Thyroid gland (tissue), 4 donors: ENCODE measurements around the gene LRRC4C. TPM values are rescaled to one million over a fixed set of nuclear protein-coding genes. Genes with fewer than 3 reads are reported as not detected.

Source experiments
- DNase-seq, 2 donors: peaks; one replicate each; pipeline ENCODE4 v3.0.0-alpha.2; 2019
- H3K27ac ChIP-seq, 3 donors: fragments of 200-600 bp; sonication (generic); 1 replicate in 2 of 3; 2 replicates in 1 of 3; pipeline ENCODE4 v1.5.1; 2016 to 2019; ENCODE audit warnings: mild to moderate bottlenecking in 1 of 3, moderate library complexity in 1 of 3
- H3K27me3 ChIP-seq: fragments of 200-600 bp; sonication (generic); one replicate; pipeline ENCODE4 v1.5.1; 2019
- H3K36me3 ChIP-seq, 2 donors: fragments of 200-600 bp; sonication (generic); one replicate each; pipeline ENCODE4 v1.5.1; 2016 to 2019
- H3K4me1 ChIP-seq, 2 donors: fragments of 200-600 bp; sonication (generic); one replicate each; pipeline ENCODE4 v1.5.1; 2017 to 2019
- H3K4me3 ChIP-seq, 3 donors: fragments of 200-600 bp; sonication (generic); replicated peaks in 1 of 3; 1 replicate in 2 of 3; 2 replicates in 1 of 3; pipeline ENCODE4 v1.5.1; 2016; ENCODE audit warnings: mild to moderate bottlenecking in 1 of 3
- H3K9me3 ChIP-seq: fragments of 200-600 bp; sonication (generic); one replicate; pipeline ENCODE4 v1.5.1; 2017
- CTCF ChIP-seq, 6 experiments: fragments of 200-600 bp in 3 of 6; fragments of 450-650 bp in 3 of 6; sonication (generic) in 3 of 6; IDR thresholded peaks; one replicate each; pipeline ENCODE4 v1.5.1; 2016 to 2019; ENCODE audit warnings: antibody characterized with exemption in 6 of 6, mild to moderate bottlenecking in 2 of 6, inconsistent platforms in 1 of 6, moderate library complexity in 1 of 6
- POLR2A ChIP-seq, 2 donors: fragments of 450-650 bp; IDR thresholded peaks; one replicate each; pipeline ENCODE4 v1.6.1; 2017; ENCODE audit warnings: antibody characterized with exemption in 2 of 2, mild to moderate bottlenecking in 2 of 2, moderate library complexity in 1 of 2
- WGBS, 2 donors: methylation state at CpG; one replicate each; pipeline ENCODE4 v1.1.5; 2017; 5-methylcytosine and 5-hydroxymethylcytosine counted together
- intact Hi-C: fragments of 100-400 bp; cut with DNase I; formaldehyde crosslinking; loops from one replicate; pipeline ENCODE4 v1.15.1; 2023
- total RNA-seq, 4 donors: library from RNA; depleted of rRNA; stranded (reverse); fragments of >200 nt; gene quantifications; one replicate each; pipeline ENCODE4 v1.2.3, GENCODE V29; 2016

The LRRC4C gene
- total RNA-seq, 4 donors from 2014 or later: 4.6 to 13.9 (median 7.8) TPM

- no peak for TF ChIP-seq CTCF (IDR thresholded peaks at IDR 0.05)
- no peak for TF ChIP-seq POLR2A (IDR thresholded peaks at IDR 0.05)
- Histone ChIP-seq H3K9me3 (no peaks in the 10 kb centered on the region), H3K4me1 (no peaks in the 10 kb centered on the region), H3K36me3 (no peaks in the 10 kb centered on the region), H3K27ac (no peak overlapping the region), H3K27me3 (no peaks in the 10 kb centered on the region), H3K4me3 (no peak overlapping the region)
- DNase-seq: no peak
- intact Hi-C loops: no loop called here
Measured at GRCh38 chr11:40513281-40513680, 946.2 kb downstream of the LRRC4C start.

- H3K9me3 ChIP-seq: no peaks in the 10 kb centered on the region
- H3K4me3 ChIP-seq: no peak overlapping the region
- H3K27me3 ChIP-seq: no peaks in the 10 kb centered on the region
- DNase-seq: no peak
- H3K4me1 ChIP-seq: no peaks in the 10 kb centered on the region
- intact Hi-C loops: no loop called here
- H3K27ac ChIP-seq: no peak overlapping the region
- H3K36me3 ChIP-seq: no peaks in the 10 kb centered on the region
- TF ChIP-seq CTCF (IDR thresholded peaks at IDR 0.05): no peak
- no peak for TF ChIP-seq POLR2A (IDR thresholded peaks at IDR 0.05)
Measured at GRCh38 chr11:40508303-40508702, 951.1 kb downstream of the LRRC4C start.

- intact Hi-C loops: no loop called here
- no peaks in the 10 kb centered on the region for H3K9me3 ChIP-seq
- H3K4me1 ChIP-seq: no peaks in the 10 kb centered on the region
- H3K27ac ChIP-seq: no peak overlapping the region
- DNase-seq: no peak
- 83 to 92% methylated on average over 3 of the region's 3 CpGs for WGBS, 2 donors
- H3K36me3 ChIP-seq: no peaks in the 10 kb centered on the region
- TF ChIP-seq CTCF (IDR thresholded peaks at IDR 0.05): no peak
- TF ChIP-seq POLR2A (IDR thresholded peaks at IDR 0.05): no peak
- no peak overlapping the region for H3K4me3 ChIP-seq
- no peaks in the 10 kb centered on the region for H3K27me3 ChIP-seq
Measured at GRCh38 chr11:40506226-40506625, 953.2 kb downstream of the LRRC4C start.

- H3K27ac ChIP-seq: no peak overlapping the region
- H3K4me1 ChIP-seq: no peaks in the 10 kb centered on the region
- 88 to 89% methylated on average over 3 of the region's 3 CpGs for WGBS, 2 donors
- intact Hi-C loops: no loop called here
- H3K27me3 ChIP-seq: no peaks in the 10 kb centered on the region
- H3K4me3 ChIP-seq: no peak overlapping the region
- H3K36me3 ChIP-seq: no peaks in the 10 kb centered on the region
- TF ChIP-seq CTCF (IDR thresholded peaks at IDR 0.05) (no peak), POLR2A (IDR thresholded peaks at IDR 0.05) (no peak)
- H3K9me3 ChIP-seq: no peaks in the 10 kb centered on the region
- no peak for DNase-seq
Measured at GRCh38 chr11:40491341-40491740, 968.1 kb downstream of the LRRC4C start.

- TF ChIP-seq POLR2A (IDR thresholded peaks at IDR 0.05): no peak
- TF ChIP-seq CTCF (IDR thresholded peaks at IDR 0.05): no peak
- Histone ChIP-seq H3K9me3 (no peaks in the 10 kb centered on the region), H3K36me3 (no peaks in the 10 kb centered on the region), H3K4me3 (no peak overlapping the region), H3K4me1 (no peaks in the 10 kb centered on the region), H3K27ac (no peak overlapping the region), H3K27me3 (no peaks in the 10 kb centered on the region)
- WGBS, 2 donors: 49 to 67% methylated on average over 1 of the region's 1 CpG
- intact Hi-C loops: no loop called here
- DNase-seq: no peak
Measured at GRCh38 chr11:40467771-40468170, 991.7 kb downstream of the LRRC4C start.
